Neuronal stem cell (in vitro differentiated cells): Measurements from ENCODE around the gene MED13L.

Experiments used
- DNase-seq: peaks from one replicate; pipeline ENCODE4 v3.0.0-alpha.2; 2013; ENCODE audit warnings: low spot score
- H2AFZ ChIP-seq: one replicate; pipeline ENCODE4 v1.6.1; 2013; ENCODE audit warnings: mild to moderate bottlenecking, low read length, inconsistent platforms
- H2AK5ac ChIP-seq: 2 replicates; pipeline ENCODE4 v1.6.1; 2013; ENCODE audit warnings: low read depth, mild to moderate bottlenecking, inconsistent platforms, low read length, moderate library complexity, mixed read lengths
- H2BK120ac ChIP-seq: 2 replicates; pipeline ENCODE4 v1.6.1; 2013; ENCODE audit warnings: low read depth, mild to moderate bottlenecking, inconsistent platforms, low read length, moderate library complexity, mixed read lengths
- H2BK12ac ChIP-seq: one replicate; pipeline ENCODE4 v1.6.1; 2013; ENCODE audit warnings: low read length, inconsistent platforms
- H2BK15ac ChIP-seq: 2 replicates; pipeline ENCODE4 v1.6.1; 2013; ENCODE audit warnings: mild to moderate bottlenecking, low read length, inconsistent platforms, mixed read lengths
- H2BK5ac ChIP-seq: one replicate; pipeline ENCODE4 v1.6.1; 2013; ENCODE audit warnings: inconsistent platforms, mild to moderate bottlenecking, low read length, moderate library complexity
- H3K14ac ChIP-seq: one replicate; pipeline ENCODE4 v1.6.1; 2013; ENCODE audit warnings: low read length, inconsistent platforms
- H3K18ac ChIP-seq: 2 replicates; pipeline ENCODE4 v1.6.1; 2013; ENCODE audit warnings: low read length, inconsistent platforms
- H3K23ac ChIP-seq: 2 replicates; pipeline ENCODE4 v1.6.1; 2013; ENCODE audit warnings: low read depth, mild to moderate bottlenecking, mixed read lengths, low read length, inconsistent platforms; ENCODE audit not compliant: poor library complexity
- H3K27ac ChIP-seq: replicated peaks from 3 replicates; pipeline ENCODE4 v1.5.1; 2013; ENCODE audit warnings: low read length, inconsistent platforms
- H3K27me3 ChIP-seq, 3 experiments: 2 replicates each; pipeline ENCODE4 v1.6.1; 2013; ENCODE audit warnings: low read length in 3 of 3, mild to moderate bottlenecking in 2 of 3, inconsistent platforms in 1 of 3, low read depth in 1 of 3, mixed read lengths in 1 of 3, moderate library complexity in 1 of 3; ENCODE audit not compliant: control insufficient read depth in 3 of 3, insufficient read depth in 3 of 3
- H3K36me3 ChIP-seq, 2 donors: replicated peaks in 1 of 2; 2 replicates each; pipeline ENCODE4 v1.6.1; 2013; ENCODE audit warnings: low read length in 2 of 2; ENCODE audit not compliant: control insufficient read depth in 2 of 2, insufficient read depth in 2 of 2
- H3K4ac ChIP-seq: 2 replicates; pipeline ENCODE4 v1.6.1; 2013; ENCODE audit warnings: inconsistent platforms, mild to moderate bottlenecking, low read length, moderate library complexity
- H3K4me1 ChIP-seq, 2 donors: 1 replicate in 1 of 2; 2 replicates in 1 of 2; pipeline ENCODE4 v1.6.1; 2013; ENCODE audit warnings: low read length in 2 of 2, low read depth in 1 of 2; ENCODE audit not compliant: control insufficient read depth in 2 of 2, insufficient read depth in 1 of 2
- H3K4me2 ChIP-seq: one replicate; pipeline ENCODE4 v1.6.1; 2013; ENCODE audit warnings: mild to moderate bottlenecking, low read length, inconsistent platforms; ENCODE audit not compliant: insufficient read depth, poor library complexity, severe bottlenecking
- H3K4me3 ChIP-seq, 2 donors: 2 replicates each; pipeline ENCODE4 v1.5.1; 2013; ENCODE audit warnings: low read length in 2 of 2, mild to moderate bottlenecking in 2 of 2, inconsistent platforms in 1 of 2, moderate library complexity in 1 of 2
- H3K79me1 ChIP-seq: one replicate; pipeline ENCODE4 v1.6.1; 2013; ENCODE audit warnings: low read depth, mild to moderate bottlenecking, inconsistent platforms, low read length, moderate library complexity
- H3K9ac ChIP-seq: one replicate; pipeline ENCODE4 v1.6.1; 2013; ENCODE audit warnings: mild to moderate bottlenecking, low read depth, low read length, inconsistent platforms; ENCODE audit not compliant: poor library complexity
- H3K9me3 ChIP-seq, 2 donors: replicated peaks in 1 of 2; 2 replicates each; pipeline versions ENCODE3 to v1.6.1; 2013; ENCODE audit warnings: low read length in 2 of 2, mild to moderate bottlenecking in 2 of 2, inconsistent platforms in 1 of 2, low read depth in 1 of 2, mixed read lengths in 1 of 2, moderate library complexity in 1 of 2; ENCODE audit not compliant: control insufficient read depth in 2 of 2, insufficient read depth in 1 of 2
- H4K8ac ChIP-seq: one replicate; pipeline ENCODE4 v1.6.1; 2013; ENCODE audit warnings: low read depth, mild to moderate bottlenecking, inconsistent platforms, low read length, moderate library complexity
- H4K91ac ChIP-seq: one replicate; pipeline ENCODE4 v1.6.1; 2013; ENCODE audit warnings: low read length, low read depth, mild to moderate bottlenecking, inconsistent platforms; ENCODE audit not compliant: poor library complexity
- WGBS, 2 donors: extraction: QIAGEN DNeasy Blood & Tissue Kit; methylation state at CpG; one replicate each; pipeline ENCODE4 v1.1.7; 2013; ENCODE audit warnings: missing lambda C conversion rate in 2 of 2, mixed read lengths in 1 of 2; ENCODE audit not compliant: insufficient read length in 2 of 2, insufficient replicate concordance in 1 of 2; ENCODE audit errors: extremely low coverage in 2 of 2; 5-methylcytosine and 5-hydroxymethylcytosine counted together

The MED13L gene

DNA sequence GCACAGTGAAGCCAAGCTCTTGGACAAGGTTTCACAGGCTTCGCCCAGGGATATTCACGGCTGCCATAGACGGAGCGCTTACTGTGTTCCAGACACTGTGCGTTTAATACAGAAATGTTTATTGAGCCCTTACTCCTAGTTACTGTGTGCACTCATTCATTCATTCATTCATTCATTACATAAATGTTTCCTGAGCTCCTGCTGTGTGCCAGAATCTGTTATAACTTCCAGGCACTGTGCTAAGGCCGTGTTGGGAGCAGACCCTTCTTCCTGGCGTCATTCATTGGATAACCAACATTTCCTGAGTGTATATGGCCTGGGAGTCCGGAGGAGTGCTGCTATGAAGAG, 760 bp upstream of the MED13L start:
- H3K4ac ChIP-seq = no peak overlapping the region

DNA sequence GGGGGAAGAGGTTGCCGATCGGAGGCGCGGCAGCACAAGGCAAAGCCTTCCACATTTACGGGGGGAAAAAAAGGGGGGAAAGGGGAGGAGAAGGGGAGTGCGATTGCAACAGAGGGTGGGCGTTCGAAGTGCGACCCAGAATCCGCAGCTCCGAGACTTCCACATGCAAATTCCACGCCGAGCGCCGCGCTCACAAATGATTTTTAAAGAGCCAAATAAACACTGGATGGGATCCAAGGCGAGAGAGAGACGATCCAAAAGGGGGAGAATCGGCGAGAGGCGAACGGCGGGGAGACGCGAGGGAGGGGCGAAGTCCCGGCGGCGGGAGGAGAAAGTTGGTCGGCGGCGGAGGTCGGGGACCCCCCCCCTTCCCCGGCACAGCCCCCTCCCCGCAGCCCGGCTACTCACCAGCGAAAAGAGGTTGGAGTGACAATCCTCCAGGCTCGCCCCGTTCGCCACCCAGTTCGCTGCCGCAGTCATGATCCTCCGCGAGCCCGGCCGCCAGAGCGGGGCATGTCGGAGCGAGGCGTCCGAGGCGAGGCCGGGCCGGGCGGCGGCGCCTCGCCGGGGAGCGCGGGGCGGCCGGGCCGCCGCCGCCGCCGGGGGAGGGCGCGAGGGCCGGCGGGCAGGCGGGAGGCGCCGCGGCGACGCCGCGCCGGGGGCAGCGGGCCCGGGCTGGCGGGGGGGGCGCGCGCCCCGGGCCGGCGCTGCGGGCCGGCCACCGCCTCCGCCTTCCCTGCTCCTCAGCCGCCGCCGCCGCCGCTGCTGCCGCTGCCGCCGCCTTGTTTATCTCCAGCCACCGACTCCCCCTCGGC, 634 bp downstream of the MED13L start:
- H4K91ac ChIP-seq = no peak overlapping the region
- peak overlapping the region; percentile 95 for H3K18ac ChIP-seq
- no peak overlapping the region for H2BK12ac ChIP-seq
- H3K79me1 ChIP-seq = no peaks in the 10 kb centered on the region
- peak overlapping the region; percentile 90 for H2AFZ ChIP-seq
- WGBS, 2 donors = no CpG with 5 or more reads among the region's 104 CpGs
- no peak overlapping the region for H2BK120ac ChIP-seq
- no peak overlapping the region for H2AK5ac ChIP-seq
- no peaks in the 10 kb centered on the region for H3K27me3 ChIP-seq
- H3K23ac ChIP-seq = no peak overlapping the region
- no peak overlapping the region for H3K4ac ChIP-seq
- H3K27ac ChIP-seq = peak overlapping the region; percentile 91
- H3K14ac ChIP-seq = peak overlapping the region; percentile 87
- peaks cover 5 to 8% of the 10 kb centered on the region in 2 donors for H3K4me1 ChIP-seq
- peak overlapping the region; percentile 61 for H3K4me2 ChIP-seq
- peak; percentile 55 for DNase-seq
- H3K4me3 ChIP-seq = peak overlapping the region; percentile 73 to 86
- H3K36me3 ChIP-seq = no peaks in the 10 kb centered on the region
- no peak overlapping the region for H2BK15ac ChIP-seq
- peak overlapping the region; percentile 97 for H3K9ac ChIP-seq
- H3K9me3 ChIP-seq = no peaks in the 10 kb centered on the region
- H4K8ac ChIP-seq = no peak overlapping the region
- peak overlapping the region; percentile 85 for H2BK5ac ChIP-seq

More for the DNA sequence above, 760 bp upstream of the MED13L start:
- no peak overlapping the region for H2BK15ac ChIP-seq
- H2BK120ac ChIP-seq = no peak overlapping the region
- peaks cover 0 to 3% (median 0%) of the 10 kb centered on the region in 3 experiments for H3K27me3 ChIP-seq
- H2AFZ ChIP-seq = peak overlapping the region; percentile 91
- peak overlapping the region; percentile 19 for H2BK5ac ChIP-seq
- WGBS, 2 donors = no CpG with 5 or more reads among the region's 8 CpGs
- peak overlapping the region; percentile 6 for H2AK5ac ChIP-seq
- H2BK12ac ChIP-seq = no peak overlapping the region
- H3K79me1 ChIP-seq = no peaks in the 10 kb centered on the region
- H3K9ac ChIP-seq = no peak overlapping the region
- H3K23ac ChIP-seq = no peak overlapping the region
- H4K91ac ChIP-seq = no peak overlapping the region
- peak overlapping the region; percentile 98 for H3K18ac ChIP-seq
- H3K27ac ChIP-seq = no peak overlapping the region
- H3K14ac ChIP-seq = no peak overlapping the region
- H4K8ac ChIP-seq = no peak overlapping the region
- DNase-seq = no peak
- H3K36me3 ChIP-seq = no peaks in the 10 kb centered on the region
- H3K4me1 ChIP-seq = peaks cover 11 to 13% of the 10 kb centered on the region in 2 donors
- H3K4me2 ChIP-seq = peak overlapping the region; percentile 79
- no peaks in the 10 kb centered on the region for H3K9me3 ChIP-seq
- peak overlapping the region; percentile 73 to 80 for H3K4me3 ChIP-seq

DNA sequence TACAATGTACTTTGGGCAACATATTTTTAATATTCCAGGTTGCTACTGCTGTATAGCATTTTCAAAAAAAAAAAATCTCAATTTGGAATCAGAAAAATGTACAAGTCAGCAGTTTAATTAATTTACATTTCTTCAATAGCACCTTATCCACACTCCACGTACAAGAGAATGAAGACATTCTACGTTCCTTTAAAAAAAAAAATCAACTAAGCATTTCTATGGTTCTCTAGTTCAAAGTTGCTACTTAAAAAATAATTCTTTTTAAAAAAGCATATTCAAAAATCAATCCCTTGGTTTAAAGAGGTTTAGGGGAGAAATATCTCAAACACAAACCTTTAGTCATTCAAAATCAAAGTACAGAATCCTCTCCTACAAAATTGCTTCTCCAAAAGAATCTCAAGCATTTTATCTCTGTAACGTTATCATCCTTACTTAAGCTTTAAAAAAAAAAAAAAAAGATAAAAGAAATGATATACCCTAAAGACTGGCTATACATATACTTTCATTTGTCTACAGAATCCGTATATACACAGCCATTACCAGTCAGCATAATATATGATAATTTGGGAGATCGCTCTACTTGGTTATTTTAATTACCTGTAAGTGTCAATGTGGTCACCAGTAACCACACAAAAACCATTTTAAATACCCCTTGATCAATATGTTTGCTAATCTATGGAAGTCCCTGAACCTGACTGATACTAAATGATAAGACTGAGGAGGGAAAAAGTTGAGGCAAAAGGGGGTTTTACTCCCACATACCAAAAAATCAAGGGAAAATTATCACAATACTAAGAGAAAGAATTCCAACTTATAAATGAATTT, 2.7 kb downstream of the MED13L start:
- Histone ChIP-seq H3K18ac (no peak overlapping the region), H2BK15ac (no peak overlapping the region), H3K36me3 (no peaks in the 10 kb centered on the region), H3K23ac (no peak overlapping the region), H3K27me3 (no peaks in the 10 kb centered on the region), H3K4me1 (peaks cover 5 to 8% of the 10 kb centered on the region in 2 donors), H2BK120ac (no peak overlapping the region), H3K79me1 (no peaks in the 10 kb centered on the region), H4K8ac (no peak overlapping the region), H3K27ac (no peak overlapping the region), H3K9me3 (no peaks in the 10 kb centered on the region), H3K4me2 (no peak overlapping the region), H2AK5ac (no peak overlapping the region), H4K91ac (no peak overlapping the region), H3K14ac (no peak overlapping the region), H2BK5ac (no peak overlapping the region), H3K4me3 (peak overlapping the region in 1 of 2 donors; percentile 73), H2AFZ (no peak overlapping the region), H2BK12ac (no peak overlapping the region), H3K4ac (no peak overlapping the region), H3K9ac (no peak overlapping the region)
- no CpG with 5 or more reads among the region's 5 CpGs for WGBS, 2 donors
- DNase-seq = no peak
